GM19463 (cell line): ENCODE measurements around the gene MLXIP.

ENCODE experiments used
- ATAC-seq: cut with Tn5 transposase; IDR thresholded peaks from one replicate; pipeline ENCODE4 v1.9.1; 2021; ENCODE audit warnings: mild to moderate bottlenecking, moderate library complexity; ENCODE audit not compliant: unreplicated experiment

The MLXIP gene

DNA sequence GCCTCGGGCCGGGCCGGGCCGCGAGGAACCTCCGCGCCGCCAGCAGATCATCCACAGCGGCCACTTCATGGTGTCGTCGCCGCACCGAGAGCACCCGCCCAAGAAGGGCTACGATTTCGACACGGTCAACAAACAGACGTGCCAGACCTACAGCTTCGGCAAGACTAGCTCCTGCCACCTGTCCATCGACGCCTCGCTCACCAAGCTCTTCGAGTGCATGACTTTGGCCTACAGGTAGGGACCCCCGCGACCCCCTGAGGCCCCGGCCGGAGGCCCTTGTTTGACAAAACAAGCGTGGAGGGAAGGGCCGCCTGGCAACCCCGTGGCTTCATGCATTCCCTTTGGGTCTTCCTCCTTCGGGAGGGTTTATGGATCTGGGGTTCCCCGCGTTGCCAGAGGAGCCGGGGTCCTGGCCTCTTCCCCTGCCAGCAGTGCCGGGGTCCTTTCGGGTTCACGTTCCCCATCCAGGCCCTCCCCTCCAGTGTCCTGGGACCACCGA is 526 bp downstream of the MLXIP start:
- ATAC-seq, result peak; percentile 5

DNA sequence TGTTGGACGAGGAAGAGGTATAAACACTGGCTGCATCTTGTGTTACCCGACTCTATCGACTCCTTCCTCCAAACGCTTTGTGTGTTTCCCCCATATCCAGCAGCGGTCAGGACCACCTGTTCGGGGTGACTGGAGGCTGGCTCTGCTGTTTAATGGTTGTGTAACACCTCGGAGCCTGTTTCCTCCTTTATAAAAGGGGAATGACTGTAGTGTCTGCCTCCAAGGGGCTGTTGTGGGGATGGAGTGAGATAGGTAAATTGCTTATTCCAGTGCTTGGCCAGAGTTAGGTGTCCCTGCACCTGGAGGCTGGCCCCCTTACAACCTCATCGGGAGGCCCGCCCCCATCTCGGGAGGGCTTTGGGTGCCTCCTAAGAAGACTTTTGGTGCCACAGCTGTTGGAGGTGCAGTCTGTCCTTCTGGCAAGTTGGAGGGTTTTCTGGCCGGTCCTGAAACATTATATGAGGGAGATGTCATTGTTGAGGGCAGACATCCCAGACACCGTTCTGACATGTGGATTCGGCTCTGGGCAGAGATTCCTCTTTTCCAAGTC is 1.1 kb downstream of the MLXIP start:
- ATAC-seq, result no peak

DNA sequence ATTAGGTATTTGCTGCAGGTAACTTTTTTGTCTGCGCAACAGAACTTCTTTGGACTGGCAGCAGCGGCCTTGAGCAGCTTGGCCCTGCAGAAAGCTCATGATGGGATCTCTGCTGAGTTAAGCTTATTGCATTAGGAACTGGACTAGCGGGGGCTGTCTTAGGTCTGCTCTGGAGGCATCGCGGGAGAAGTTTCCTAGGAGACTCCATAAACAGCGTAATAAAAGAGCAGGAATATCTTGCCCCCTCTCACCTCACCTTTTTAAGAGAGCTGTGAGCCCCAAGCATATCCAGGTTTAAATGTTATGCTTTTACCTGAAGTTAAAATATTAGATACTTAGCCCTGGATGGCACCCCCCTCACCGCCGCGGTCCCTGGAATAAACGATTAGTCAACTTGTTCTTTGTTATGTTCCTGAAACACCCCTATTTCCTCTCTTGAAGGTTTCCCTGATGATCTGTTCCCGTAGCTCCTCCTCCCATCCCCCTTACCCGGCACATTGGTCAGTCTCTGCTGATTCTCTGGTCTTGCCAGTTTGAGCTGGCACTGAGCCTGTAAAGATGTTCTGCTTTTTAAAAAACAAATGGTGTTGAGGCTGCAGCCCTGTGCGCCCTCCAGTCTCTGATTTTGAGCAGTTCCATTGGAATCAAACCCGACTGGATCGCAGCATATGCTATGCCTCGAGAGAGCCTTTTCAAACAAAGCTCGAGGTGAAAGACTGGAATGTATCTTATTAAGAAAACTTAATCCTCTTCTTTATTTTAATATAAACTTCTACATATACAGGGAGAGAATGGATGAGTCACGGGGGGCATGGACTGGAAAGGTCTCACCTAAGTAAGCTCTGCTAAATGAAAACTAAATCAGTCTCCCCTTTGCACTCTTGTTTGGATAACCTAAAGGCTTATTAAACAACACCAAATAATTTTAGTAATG is 1.9 kb downstream of the MLXIP start:
- no peak for ATAC-seq

DNA sequence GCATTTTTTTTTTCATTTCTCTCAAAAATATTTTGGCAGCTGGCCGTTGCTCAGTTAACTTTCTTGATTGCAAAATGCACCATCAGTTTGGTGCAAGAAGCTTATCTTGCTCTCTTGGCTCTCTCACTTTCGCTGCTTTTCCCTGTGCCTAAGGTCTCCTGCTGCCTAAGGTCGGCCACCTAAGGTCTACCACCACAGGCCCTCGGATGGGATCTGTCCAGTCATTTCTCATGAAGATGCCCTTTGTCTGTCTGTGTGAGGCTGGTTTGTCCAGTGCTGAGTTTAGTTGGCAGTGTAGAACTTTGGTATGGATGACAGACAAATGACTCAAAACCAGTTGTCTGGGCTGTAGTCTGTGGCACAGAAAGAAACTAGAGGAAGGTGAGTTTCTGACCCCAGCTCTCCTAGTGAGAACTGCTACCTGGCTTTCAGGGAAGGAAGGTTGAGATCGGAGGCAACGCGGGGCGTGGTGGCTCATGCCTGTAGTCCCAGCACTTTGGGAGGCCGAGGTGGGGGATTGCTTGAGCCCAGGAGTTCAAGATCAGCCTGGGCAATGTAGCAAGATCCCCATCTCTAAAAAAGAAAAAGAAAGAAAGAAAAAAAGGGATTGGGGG is 2.6 kb downstream of the MLXIP start:
- no peak for ATAC-seq

DNA sequence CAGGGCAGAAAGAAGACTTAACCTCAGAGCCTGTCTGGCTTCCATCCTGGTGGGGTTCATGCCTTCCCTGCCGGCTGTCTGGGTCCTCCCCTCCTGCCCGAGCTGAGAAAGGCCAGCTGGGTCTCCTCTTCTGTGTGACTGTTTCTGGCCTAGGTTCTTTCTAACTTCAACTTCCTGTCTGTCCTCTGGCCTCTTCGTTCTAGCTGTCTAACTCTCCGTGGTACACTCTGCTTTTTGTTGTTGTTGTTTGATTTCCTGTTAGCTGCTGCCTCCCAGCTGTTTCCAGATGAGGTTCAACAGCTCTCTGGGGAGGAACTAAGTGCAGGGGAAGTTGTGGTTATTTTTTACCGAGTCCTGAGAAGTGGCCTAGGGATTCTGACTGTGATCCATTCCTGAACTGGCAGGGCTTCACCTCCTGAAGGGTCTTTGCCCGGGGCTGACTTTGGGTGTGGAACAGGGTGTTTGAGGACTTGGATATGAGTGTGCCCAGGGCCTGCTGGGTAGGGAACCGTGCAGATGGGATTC is 3.2 kb downstream of the MLXIP start:
- peak; percentile 34 for ATAC-seq

DNA sequence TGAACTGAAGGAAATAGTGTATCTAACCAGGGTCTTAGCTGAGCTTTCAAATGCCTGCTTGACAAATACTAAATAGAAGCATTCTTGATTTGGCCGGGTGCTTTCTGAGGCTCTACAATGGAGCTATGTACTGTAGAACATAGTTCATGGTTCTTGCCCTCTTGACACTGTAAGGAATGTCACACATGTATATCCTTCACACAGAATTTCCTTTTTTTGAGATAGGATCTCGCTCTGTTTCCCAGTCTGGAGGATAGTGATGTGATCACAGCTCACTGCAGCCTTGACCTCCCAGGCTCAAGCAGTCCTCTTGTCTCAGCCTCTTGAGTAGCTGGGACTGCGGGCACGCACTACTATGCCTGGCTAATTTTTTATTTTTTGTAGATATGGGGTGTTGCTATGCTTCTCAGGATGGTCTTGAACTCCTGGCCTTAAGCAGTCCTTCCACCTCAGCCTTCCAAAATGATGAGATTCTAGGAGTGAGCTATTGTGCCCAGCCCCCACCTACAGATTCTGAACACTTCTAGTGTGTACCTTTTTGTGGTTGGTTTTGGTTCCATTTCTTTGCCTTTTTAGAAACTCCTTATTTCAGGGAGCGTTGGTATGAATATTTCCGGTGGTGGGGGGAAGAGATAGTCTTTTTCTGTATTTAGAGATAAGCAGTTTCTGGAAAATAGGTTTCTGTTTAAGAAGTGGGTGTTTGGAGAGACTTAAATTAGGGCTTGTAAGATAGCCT is 4.2 kb downstream of the MLXIP start:
- no peak for ATAC-seq

DNA sequence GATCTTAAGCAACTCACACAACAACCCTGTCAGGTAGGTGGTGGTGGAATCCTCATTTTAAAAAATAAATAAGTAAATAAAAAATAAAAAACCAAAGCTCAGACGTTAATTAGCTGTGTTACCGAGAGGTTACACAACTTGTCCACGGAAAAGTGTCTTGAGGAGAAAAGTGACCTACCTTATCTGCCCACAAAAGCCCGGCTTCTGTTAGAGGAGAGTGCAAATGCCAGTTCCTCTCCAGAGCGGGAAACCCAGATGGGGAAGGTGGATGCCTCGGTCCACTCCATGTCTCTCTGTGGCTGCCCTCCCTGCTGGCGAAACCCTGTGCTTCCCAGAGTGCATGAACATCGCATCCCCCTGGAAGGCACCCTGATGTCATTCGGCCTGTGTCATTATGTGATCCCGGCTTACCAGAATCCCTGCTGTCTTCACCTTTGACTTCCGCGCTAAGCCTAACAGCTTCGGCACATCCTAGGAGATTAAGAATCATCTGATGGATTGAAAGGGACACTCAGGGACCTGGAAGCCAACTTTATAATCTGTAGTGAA is 6.4 kb downstream of the MLXIP start:
- no peak for ATAC-seq

DNA sequence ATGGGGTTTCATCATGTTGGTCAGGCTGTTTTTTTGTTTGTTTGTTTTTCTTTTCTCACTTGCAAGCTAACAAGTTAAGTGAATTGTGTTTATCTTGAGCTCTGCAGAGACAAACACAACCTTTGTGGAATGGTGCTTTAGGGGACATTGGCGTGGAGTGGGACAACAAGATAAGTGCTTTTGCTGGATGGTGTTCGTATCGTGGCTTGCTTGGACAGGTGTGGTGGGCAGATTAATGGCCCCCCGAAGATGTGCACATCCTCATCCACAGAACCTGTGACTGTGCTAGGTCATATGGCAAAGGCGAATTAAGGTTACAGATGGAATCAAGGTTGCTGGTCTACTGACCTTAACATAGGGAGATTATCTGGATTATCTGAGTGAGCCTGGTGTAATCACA is 7.0 kb downstream of the MLXIP start:
- no peak for ATAC-seq

DNA sequence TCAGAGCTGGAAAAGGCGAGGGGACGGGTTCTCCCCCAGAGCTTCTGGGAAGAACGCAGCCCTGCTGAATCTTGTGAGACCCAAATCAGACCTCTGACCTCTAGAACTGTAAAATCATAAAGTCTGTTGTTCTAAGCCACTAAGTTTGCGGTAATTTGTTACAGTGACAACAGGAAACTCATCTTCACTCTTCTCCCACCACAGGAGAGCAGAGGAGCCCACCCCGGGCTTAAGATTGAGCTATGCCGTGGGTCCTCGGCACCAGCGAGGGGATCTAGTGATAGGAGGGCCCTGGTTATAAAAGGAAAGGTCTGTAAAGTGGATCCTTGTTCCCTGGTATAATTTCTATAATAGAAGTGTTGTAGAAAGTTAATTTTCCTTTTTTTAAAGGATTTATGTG is 7.6 kb downstream of the MLXIP start:
- ATAC-seq, result no peak

DNA sequence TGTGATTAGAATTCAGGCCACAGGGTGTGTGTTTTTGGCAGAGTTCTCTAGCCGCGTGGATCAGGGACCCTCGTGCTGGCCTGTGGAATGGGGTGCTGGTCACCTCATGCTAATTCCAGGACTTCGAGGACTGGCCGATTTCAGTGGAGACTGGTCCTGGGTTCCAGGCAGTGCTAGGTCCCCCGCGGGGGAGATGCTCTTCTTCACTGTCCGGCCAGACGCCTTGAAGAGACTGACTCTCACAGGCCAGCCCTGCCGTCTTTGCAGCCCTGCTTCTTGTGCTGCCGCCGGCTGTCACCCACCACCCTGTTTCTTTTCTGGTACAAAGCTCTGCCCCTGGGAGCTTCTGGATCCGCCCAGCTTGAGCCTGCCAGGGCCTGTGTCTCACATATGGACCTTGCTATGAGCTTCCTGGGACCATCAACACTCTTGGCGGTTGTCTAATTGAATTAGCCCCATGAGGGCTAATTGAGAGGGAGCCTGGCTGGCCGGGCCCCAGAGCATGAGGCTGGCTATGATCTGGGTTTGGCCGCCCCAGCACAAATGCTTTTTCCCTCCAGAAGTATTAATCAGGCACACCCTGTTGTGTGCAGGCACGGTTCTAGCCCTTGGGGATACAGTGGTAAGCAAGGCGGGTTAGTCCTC is 8.2 kb downstream of the MLXIP start:
- ATAC-seq, result no peak

DNA sequence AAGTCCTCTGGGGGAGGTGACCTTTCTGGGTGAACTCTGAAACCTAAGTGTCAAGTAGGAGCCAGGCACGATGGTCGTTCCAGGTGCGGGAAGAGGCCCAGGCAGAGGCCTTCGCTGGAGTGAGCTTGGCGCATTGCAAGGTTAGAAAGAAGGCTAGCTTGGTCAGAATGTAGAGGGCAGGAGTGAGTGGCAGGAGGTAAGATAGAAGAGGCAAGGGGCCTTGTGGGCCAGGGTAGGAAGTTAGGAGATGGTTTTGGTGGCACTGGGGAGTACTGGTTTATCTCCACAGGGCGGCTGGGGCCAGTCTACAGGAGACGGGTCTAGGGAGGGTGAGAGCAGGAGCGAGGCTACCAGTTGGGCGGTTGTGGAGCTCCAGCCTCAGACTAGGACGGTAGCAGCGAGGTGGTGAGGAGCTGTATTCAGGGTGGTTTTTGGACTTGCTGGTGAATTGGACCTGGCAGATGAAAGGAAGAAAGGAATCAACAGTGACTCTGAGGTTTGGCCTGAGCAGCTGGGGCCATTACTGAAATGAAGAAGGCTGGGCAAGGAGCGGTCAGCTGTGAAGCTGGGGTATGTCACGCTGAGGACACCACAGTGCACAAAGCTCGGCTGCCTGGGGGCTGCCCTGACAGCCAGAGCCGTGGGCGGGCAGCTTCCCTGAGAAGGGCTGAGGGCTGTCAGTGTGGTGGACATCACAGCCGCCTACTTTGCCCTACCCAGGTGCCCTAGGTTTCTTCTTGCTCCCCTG is 9.0 kb downstream of the MLXIP start:
- no peak for ATAC-seq

DNA sequence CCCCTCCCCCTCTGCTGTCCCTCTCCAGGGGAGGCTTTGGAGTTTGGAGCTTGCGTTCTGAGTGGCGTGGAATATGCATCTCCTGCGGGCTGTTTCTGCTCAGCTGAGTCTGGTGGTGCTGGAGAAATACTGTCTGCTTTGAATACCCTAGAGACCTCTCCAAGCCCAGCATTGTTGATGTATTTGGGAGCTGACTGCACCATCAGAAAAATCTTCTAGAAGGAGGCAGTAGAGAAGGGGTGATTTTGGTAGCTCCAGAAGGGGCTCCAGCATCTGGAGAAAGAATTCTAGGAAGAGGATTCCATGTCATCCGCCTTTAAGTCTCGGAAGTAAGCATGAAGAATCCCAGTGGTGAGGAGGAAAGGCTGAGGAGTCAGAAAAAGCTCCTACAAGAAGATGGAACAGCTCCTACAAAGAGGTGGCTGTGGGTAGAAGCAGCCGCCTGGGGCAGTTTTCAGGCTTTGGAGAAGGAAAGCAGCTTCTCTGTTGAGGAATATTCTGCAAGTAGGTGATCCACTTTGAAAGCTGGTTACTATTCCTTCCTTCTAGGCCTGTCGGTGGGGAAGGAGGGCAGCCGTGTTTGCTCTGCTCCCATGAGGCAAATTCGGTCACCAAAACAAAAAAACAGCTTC is 9.7 kb downstream of the MLXIP start:
- no peak for ATAC-seq

DNA sequence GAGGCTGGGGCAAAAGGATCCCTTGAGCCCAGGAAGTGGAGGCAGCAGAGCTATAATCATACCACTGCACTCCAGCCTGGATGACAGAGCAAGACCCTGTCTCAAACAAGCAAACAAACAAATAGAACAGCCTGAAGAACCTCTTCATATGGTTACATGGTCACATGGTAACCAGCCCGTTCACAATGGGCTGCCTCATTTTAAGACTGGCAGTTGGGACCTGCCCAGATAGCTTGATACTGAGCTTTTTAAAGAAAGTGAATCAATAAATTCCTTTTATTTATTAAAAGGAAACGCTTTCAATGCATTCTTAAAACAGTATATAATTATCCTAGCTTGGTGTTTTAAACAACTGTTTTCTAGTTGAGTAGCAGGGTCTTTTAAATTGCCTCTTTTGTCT is 10.5 kb downstream of the MLXIP start:
- no peak for ATAC-seq

DNA sequence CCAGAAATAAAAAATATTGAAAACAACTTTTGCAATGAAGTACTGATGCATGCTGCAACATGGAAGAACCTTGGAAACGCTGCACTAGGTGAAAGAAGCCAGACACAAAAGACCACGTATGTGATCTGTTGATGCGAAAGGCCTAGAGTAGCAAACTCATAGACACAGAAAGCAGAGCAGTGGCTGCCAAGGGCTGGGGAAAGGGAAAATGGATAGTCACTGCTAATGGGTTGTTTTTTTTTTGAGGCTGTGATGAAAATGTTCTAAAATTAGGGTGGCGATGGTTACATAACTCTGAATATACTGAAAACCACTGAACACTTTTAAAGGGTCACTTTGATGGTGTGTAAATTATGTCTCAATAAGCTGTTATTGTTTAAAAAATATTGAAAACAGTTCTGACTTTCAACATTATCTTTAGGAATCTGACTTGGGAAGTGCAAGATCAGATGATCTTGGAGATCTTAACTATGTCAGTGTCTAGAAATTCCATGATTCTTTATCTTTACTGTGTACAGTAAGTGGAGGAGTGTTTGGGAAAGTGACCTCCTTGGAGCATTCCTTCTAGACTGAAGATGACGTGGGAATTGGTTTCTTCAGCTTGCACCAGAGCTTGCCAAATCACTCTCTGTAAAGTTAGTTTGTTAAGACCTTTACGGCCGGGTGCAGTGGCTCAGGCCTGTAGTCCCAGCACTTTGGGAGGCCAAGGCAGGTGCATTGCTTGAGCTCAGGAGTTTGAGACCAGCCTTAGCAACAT is 12.4 kb downstream of the MLXIP start:
- no peak for ATAC-seq

DNA sequence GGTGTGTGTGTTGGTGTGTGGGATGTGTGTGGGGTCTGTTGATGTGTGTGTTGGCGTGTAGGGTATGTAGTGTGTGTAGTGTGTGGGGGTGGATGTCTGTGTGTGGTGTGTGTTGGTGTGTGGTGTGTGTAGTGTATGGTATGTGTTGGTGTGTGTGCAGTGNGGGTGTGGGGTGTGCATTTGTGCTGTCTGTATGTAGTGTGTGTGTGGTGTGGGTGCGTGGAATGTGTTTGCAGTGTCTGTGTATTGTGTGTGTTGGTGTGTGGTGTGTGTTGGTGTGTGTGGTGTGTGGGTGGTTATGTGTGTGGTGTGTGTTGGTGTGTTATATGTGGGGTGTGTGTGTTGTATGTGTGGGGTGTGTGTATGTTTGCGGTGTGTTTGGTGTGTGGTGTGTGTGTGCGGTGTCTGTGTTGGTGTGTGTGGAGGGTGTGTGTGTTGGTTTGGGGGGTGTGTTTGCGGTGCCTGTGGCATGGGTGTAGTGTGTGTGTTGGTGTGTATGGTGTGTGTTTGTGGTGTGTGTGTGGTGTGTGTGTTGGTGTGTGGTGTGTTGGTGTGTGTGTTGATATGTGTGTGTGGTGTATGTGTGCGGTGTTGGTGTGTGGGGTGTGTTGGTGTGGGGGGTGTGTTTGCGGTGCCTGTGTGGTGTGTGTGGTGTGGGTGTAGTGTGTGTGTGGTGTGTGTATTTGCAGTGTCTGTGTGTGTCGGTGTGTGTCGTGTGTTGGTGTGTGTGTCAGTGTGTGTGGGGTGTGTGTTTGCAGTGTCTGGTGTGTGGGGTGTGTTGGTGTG is 14.7 kb downstream of the MLXIP start:
- ATAC-seq, result no peak

DNA sequence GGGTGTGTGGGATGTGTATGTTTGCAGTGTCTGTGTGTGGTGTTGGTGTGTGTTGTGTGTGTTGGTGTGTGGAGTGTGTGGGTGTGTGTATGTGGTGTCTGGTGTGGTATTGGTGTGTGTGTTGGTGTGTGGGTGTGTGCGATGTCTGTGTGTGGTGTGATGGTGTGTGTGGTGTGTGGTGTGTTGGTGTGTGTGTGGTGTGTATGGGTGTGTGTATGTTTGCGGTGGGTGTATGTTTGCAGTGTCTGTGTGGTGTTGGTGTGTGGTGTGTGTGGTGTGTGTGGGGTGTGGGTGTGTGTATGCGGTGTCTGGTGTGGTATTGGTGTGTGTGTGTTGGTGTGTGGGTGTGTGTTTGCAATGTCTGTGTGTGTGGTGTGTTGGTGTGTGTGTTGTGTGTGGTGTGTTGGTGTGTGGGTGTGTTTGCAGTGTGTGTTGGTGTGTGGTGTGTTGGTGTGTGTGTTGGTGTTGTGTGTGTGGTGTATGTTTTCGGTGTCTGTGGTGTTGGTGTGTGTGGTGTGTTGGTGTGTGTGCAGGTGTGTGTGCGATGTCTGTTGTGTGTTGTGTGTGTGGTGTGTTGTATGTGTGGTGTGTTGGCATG is 15.7 kb downstream of the MLXIP start:
- no peak for ATAC-seq
